PC-9 (cell line): ENCODE measurements around the gene FBXL13. TPM values are rescaled to one million over a fixed set of nuclear protein-coding genes. Genes with fewer than 3 reads are reported as not detected.

Source experiments
- BruUV-seq: library from RNA; stranded (reverse); fragments of 400-500 nt; replicated peaks from 2 replicates; lab custom pipeline; 2021; lab: Mats Ljungman, UMichigan
- CTCF ChIA-PET: fragments of 300-600 bp; sonication (Branson Sonifier 250); formaldehyde crosslinking; loops from one replicate; lab custom pipeline; 2022; ENCODE audit warnings: antibody characterized with exemption; lab: Charles Lee
- POLR2A ChIA-PET: fragments of 300-600 bp; sonication (Branson Sonifier 250); formaldehyde crosslinking; loops from one replicate; lab custom pipeline; 2022; ENCODE audit warnings: antibody characterized with exemption; ENCODE audit not compliant: unreplicated experiment; lab: Charles Lee
- DNase-seq, 2 experiments: peaks; one replicate each; pipeline versions ENCODE4 v3.0.0 to v3.0.0-alpha.2; 2015 to 2022; ENCODE audit warnings: mixed read lengths in 1 of 2
- H2AFZ ChIP-seq: fragments of 200-600 bp; sonication (generic); 2 replicates; pipeline ENCODE4 v1.8.1; 2017; ENCODE audit warnings: antibody characterized with exemption
- H3F3A ChIP-seq: fragments of 200-600 bp; sonication (generic); 2 replicates; pipeline ENCODE4 v1.8.1; 2017; ENCODE audit warnings: antibody characterized with exemption, mild to moderate bottlenecking, low read depth; ENCODE audit not compliant: insufficient read depth
- H3K27ac ChIP-seq: fragments of 200-600 bp; sonication (generic); 2 replicates; pipeline ENCODE4 v1.6.1; 2016; ENCODE audit warnings: mixed run types
- H3K27me3 ChIP-seq: fragments of 200-600 bp; sonication (generic); 2 replicates; pipeline ENCODE4 v1.6.1; 2016; ENCODE audit warnings: low read depth, mixed run types; ENCODE audit not compliant: insufficient read depth
- H3K36me3 ChIP-seq: fragments of 200-600 bp; sonication (generic); 2 replicates; pipeline ENCODE4 v1.6.1; 2016; ENCODE audit warnings: low read depth, mixed run types
- H3K4me1 ChIP-seq: fragments of 200-600 bp; sonication (generic); replicated peaks from 2 replicates; pipeline ENCODE4 v1.6.1; 2016; ENCODE audit warnings: mixed run types; ENCODE audit not compliant: insufficient read depth
- H3K4me2 ChIP-seq: fragments of 200-600 bp; sonication (generic); 2 replicates; pipeline ENCODE4 v1.6.1; 2017; ENCODE audit warnings: mixed run types
- H3K4me3 ChIP-seq: fragments of 200-600 bp; sonication (generic); 2 replicates; pipeline ENCODE4 v1.6.1; 2016; ENCODE audit warnings: mixed run types
- H3K79me2 ChIP-seq: fragments of 200-600 bp; sonication (generic); 2 replicates; pipeline ENCODE4 v1.6.1; 2017; ENCODE audit warnings: low read depth, mixed run types
- H3K9me2 ChIP-seq: fragments of 200-600 bp; sonication (generic); 2 replicates; pipeline ENCODE4 v1.8.1; 2017; ENCODE audit warnings: mild to moderate bottlenecking; ENCODE audit not compliant: insufficient read depth
- H3K9me3 ChIP-seq: fragments of 200-600 bp; sonication (generic); 2 replicates; pipeline ENCODE4 v1.8.1; 2016; ENCODE audit warnings: low read depth; ENCODE audit not compliant: insufficient read depth
- H4K20me1 ChIP-seq: fragments of 200-600 bp; sonication (generic); 2 replicates; pipeline ENCODE4 v1.8.1; 2017; ENCODE audit not compliant: insufficient read depth
- EZH2 ChIP-seq: fragments of 200-600 bp; sonication (generic); IDR thresholded peaks from 2 replicates; pipeline ENCODE4 v1.8.0; 2017; ENCODE audit warnings: antibody characterized with exemption, low read depth
- intact Hi-C: fragments of 100-400 bp; cut with micrococcal nuclease; formaldehyde crosslinking; loops from one replicate; pipeline ENCODE4 v1.10.0; 2022; ENCODE audit not compliant: unreplicated experiment
- total RNA-seq: library from RNA; stranded (reverse); gene quantifications from 2 replicates; pipeline ENCODE4 v1.2.3, GENCODE V29; 2021
- TF ChIP-seq, protein P1 (sequence below): fragments of 200-600 bp; sonication (generic); conservative IDR thresholded peaks from 2 replicates; pipeline ENCODE4 v1.6.1; 2017; ENCODE audit warnings: mixed run types, antibody characterized with exemption, mild to moderate bottlenecking, moderate library complexity

The FBXL13 gene
- total RNA-seq, 1 experiment from 2014 or later: 19.4 TPM

DNA sequence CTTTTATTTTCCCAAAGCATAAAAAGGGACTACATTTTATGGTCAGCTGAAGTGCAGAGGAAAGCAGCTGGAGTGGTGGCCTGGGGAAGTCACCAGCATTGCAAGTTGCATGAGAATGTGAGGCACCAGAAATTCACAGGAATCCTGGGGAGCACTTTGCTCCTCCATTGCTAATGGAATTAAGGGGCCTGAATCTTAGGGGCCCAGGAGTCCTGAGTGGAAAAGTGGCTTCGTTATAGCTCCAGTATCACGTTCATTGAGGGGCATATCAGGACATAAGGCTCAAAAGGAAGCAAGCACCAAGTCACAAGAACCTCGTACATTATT lies 214.8 kb downstream of the FBXL13 start:
- H3K27ac ChIP-seq: no peak overlapping the region
- H3F3A ChIP-seq: 0 out of 2 replicates have a peak, but pooled peaks cover 7% of the 10 kb centered on the region
- H3K27me3 ChIP-seq: no peaks in the 10 kb centered on the region
- no peaks in the 10 kb centered on the region for H3K9me3 ChIP-seq
- no TSS peak for BruUV-seq
- ChIA-PET POLR2A (no interaction called here), CTCF (no interaction called here)
- TF ChIP-seq EZH2: no peak
- TF ChIP-seq, protein P1, sequence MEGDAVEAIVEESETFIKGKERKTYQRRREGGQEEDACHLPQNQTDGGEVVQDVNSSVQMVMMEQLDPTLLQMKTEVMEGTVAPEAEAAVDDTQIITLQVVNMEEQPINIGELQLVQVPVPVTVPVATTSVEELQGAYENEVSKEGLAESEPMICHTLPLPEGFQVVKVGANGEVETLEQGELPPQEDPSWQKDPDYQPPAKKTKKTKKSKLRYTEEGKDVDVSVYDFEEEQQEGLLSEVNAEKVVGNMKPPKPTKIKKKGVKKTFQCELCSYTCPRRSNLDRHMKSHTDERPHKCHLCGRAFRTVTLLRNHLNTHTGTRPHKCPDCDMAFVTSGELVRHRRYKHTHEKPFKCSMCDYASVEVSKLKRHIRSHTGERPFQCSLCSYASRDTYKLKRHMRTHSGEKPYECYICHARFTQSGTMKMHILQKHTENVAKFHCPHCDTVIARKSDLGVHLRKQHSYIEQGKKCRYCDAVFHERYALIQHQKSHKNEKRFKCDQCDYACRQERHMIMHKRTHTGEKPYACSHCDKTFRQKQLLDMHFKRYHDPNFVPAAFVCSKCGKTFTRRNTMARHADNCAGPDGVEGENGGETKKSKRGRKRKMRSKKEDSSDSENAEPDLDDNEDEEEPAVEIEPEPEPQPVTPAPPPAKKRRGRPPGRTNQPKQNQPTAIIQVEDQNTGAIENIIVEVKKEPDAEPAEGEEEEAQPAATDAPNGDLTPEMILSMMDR: no peak
- H3K79me2 ChIP-seq: no peaks in the 10 kb centered on the region
- no peak overlapping the region for H3K4me3 ChIP-seq
- H3K36me3 ChIP-seq: no peaks in the 10 kb centered on the region
- H2AFZ ChIP-seq: no peak overlapping the region
- no peaks in the 10 kb centered on the region for H3K9me2 ChIP-seq
- no peak overlapping the region for H3K4me2 ChIP-seq
- DNase-seq: no peak
- intact Hi-C loops: no loop called here
- no peaks in the 10 kb centered on the region for H4K20me1 ChIP-seq
- peaks cover 2% of the 10 kb centered on the region; the same call in 1 of the 2 replicates for H3K4me1 ChIP-seq

DNA sequence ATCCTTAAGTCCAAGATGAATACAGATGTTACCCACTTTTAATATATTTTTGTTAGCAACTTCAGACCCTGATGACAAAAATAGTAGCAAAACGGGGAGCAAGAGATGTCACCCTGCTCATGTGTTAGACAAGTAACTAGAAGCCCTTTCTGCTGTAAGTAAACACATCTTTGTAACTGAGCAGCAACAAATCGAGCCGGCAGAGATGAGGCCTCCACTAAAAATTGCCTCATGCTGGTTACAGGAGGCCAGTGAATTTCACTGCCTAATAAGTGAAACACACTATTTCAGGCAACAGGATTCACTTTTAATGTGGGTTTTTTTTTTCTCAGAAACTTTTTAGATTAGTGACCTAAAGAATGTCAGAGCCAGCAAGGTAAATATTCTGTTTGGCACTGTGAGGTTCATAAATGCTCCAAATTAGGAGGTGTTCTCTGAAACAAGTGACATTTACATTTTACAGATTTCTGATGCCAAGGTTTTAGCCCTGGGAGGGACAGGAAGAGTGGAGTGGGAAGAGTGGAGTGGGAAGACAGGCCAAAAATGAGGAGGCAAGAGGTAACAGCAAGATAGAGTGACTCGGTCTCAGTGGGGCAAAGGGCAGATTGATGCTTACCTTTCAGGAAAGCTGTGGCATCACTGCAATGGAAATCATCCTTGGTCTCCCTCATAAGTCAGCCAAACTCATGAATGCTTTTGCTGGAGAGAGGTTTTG lies 215.4 kb downstream of the FBXL13 start:
- H3K27me3 ChIP-seq: no peaks in the 10 kb centered on the region
- no peak overlapping the region for H3K4me3 ChIP-seq
- no peak overlapping the region for H3K27ac ChIP-seq
- H3K9me3 ChIP-seq: no peaks in the 10 kb centered on the region
- intact Hi-C loops: no loop called here
- TF ChIP-seq, protein P1: no peak
- TF ChIP-seq EZH2: no peak
- H3K4me2 ChIP-seq: no peak overlapping the region
- H3F3A ChIP-seq: 0 out of 2 replicates have a peak, but pooled peaks cover 3% of the 10 kb centered on the region
- no peaks in the 10 kb centered on the region for H3K36me3 ChIP-seq
- no peaks in the 10 kb centered on the region for H4K20me1 ChIP-seq
- ChIA-PET POLR2A (no interaction called here), CTCF (no interaction called here)
- no TSS peak for BruUV-seq
- H3K79me2 ChIP-seq: no peaks in the 10 kb centered on the region
- H2AFZ ChIP-seq: no peak overlapping the region
- H3K4me1 ChIP-seq: no peaks in the 10 kb centered on the region
- no peak for DNase-seq
- H3K9me2 ChIP-seq: no peaks in the 10 kb centered on the region

DNA sequence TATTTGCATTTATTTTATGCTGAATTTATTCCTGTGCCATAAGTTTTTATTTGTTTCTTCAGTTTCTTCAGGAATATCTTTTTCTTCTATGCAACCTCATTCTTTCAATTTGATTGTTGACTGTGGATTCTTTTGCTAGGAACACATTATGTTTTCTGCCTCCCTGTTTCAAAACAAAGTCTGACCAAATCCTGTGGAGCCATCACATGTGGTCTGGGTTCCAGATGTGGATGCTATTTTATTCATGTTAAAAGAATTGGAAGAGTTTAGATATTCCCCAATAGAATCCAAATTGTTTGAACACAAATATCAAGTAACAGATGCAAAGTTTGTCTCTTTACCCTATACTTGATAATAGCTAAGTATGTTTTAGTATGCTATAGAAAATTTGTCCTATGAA lies 218.6 kb downstream of the FBXL13 start:
- CTCF ChIA-PET: no interaction called here
- intact Hi-C loops: no loop called here

More for the DNA sequence above, 218.6 kb downstream of the FBXL13 start:
- no peaks in the 10 kb centered on the region for H3K4me1 ChIP-seq
- no peaks in the 10 kb centered on the region for H3K79me2 ChIP-seq
- H3K4me3 ChIP-seq: no peak overlapping the region
- no peaks in the 10 kb centered on the region for H4K20me1 ChIP-seq
- POLR2A ChIA-PET: no interaction called here
- H2AFZ ChIP-seq: no peak overlapping the region
- no peaks in the 10 kb centered on the region for H3K36me3 ChIP-seq
- DNase-seq: no peak
- TF ChIP-seq, protein P1: no peak
- TF ChIP-seq EZH2: no peak
- no peak overlapping the region for H3K4me2 ChIP-seq
- no peaks in the 10 kb centered on the region for H3K9me2 ChIP-seq
- H3K9me3 ChIP-seq: no peaks in the 10 kb centered on the region
- 0 out of 2 replicates have a peak, but pooled peaks cover 3% of the 10 kb centered on the region for H3F3A ChIP-seq
- no peak overlapping the region for H3K27ac ChIP-seq
- BruUV-seq: no TSS peak
- H3K27me3 ChIP-seq: no peaks in the 10 kb centered on the region
